Sigmoid colon (tissue), 7 donors: ENCODE measurements around the gene CPM. TPM values are rescaled to one million over a fixed set of nuclear protein-coding genes. Genes with fewer than 3 reads are reported as not detected.

Experiments used
- DNase-seq: peaks from one replicate; pipeline ENCODE4 v3.0.0-alpha.2; 2019
- H3K27ac ChIP-seq, 4 donors: fragments of 200-600 bp; sonication (generic); one replicate each; pipeline ENCODE4 v1.5.1; 2016 to 2019; ENCODE audit warnings: mild to moderate bottlenecking in 1 of 4
- H3K27me3 ChIP-seq, 3 donors: fragments of 200-600 bp; sonication (generic); one replicate each; pipeline ENCODE4 v1.5.1; 2019; ENCODE audit warnings: mild to moderate bottlenecking in 1 of 3
- H3K36me3 ChIP-seq, 4 donors: fragments of 200-600 bp; sonication (generic); one replicate each; pipeline ENCODE4 v1.5.1; 2016 to 2019
- H3K4me1 ChIP-seq, 4 donors: fragments of 200-600 bp; sonication (generic); one replicate each; pipeline ENCODE4 v1.5.1; 2017 to 2019
- H3K4me3 ChIP-seq, 4 donors: fragments of 200-600 bp; sonication (generic); one replicate each; pipeline ENCODE4 v1.5.1; 2017 to 2019; ENCODE audit warnings: mild to moderate bottlenecking in 2 of 4, moderate library complexity in 1 of 4
- H3K9me3 ChIP-seq, 4 donors: fragments of 200-600 bp in 3 of 4; sonication (generic) in 3 of 4; one replicate each; pipeline versions ENCODE4 v1.5.1 to v1.6.1; 2013 to 2019
- CTCF ChIP-seq, 4 experiments: fragments of 450-650 bp in 3 of 4; fragments of 200-600 bp in 1 of 4; IDR thresholded peaks; one replicate each; pipeline ENCODE4 v1.5.1; 2016 to 2019; ENCODE audit warnings: antibody characterized with exemption in 4 of 4, mild to moderate bottlenecking in 3 of 4, moderate library complexity in 2 of 4
- EP300 ChIP-seq, 4 donors: sonication (generic); formaldehyde crosslinking; IDR thresholded peaks; one replicate each; pipeline ENCODE4 v1.6.1; 2017; ENCODE audit warnings: antibody characterized with exemption in 4 of 4
- POLR2A ChIP-seq, 2 donors: fragments of 450-650 bp; IDR thresholded peaks; one replicate each; pipeline ENCODE4 v1.6.1; 2016; ENCODE audit warnings: antibody characterized with exemption in 2 of 2, mild to moderate bottlenecking in 2 of 2, moderate library complexity in 2 of 2
- POLR2AphosphoS5 ChIP-seq, 4 donors: sonication (generic); formaldehyde crosslinking; IDR thresholded peaks; one replicate each; pipeline ENCODE4 v1.6.1; 2017; ENCODE audit warnings: antibody characterized with exemption in 4 of 4
- WGBS, 2 donors: extraction: QIAGEN DNeasy Blood & Tissue Kit; methylation state at CpG; one replicate each; pipeline ENCODE4 v1.1.7; 2013; 5-methylcytosine and 5-hydroxymethylcytosine counted together
- intact Hi-C: fragments of 100-400 bp; cut with DNase I; formaldehyde crosslinking; loops from one replicate; pipeline ENCODE4 v1.15.1; 2023
- polyA plus RNA-seq, 3 donors: library from polyadenylated mRNA; stranded (reverse); fragments of 200-250 nt; gene quantifications; one replicate each; pipeline ENCODE4 v1.2.3, GENCODE V29; 2013
- total RNA-seq, 4 donors: library from RNA; depleted of rRNA; stranded (reverse); fragments of >200 nt; gene quantifications; one replicate each; pipeline ENCODE4 v1.1.0, GENCODE V29; 2016
- donor health status: healthy with polysubstance abuse.
- donor health status: Bipolar disorder and iron deficiency.
- donor health status: healthy.

Gene CPM
- total and polyA plus RNA-seq, 7 donors, result 15.3 to 81.0 (median 36.5) TPM

- H3K27ac ChIP-seq, result no peak overlapping the region
- H3K9me3 ChIP-seq, result no peaks in the 10 kb centered on the region
- H3K27me3 ChIP-seq, result no peaks in the 10 kb centered on the region
- H3K4me3 ChIP-seq, result no peak overlapping the region
- no peak for TF ChIP-seq POLR2A (IDR thresholded peaks at IDR 0.05)
- no peak for TF ChIP-seq POLR2AphosphoS5 (IDR thresholded peaks at IDR 0.05)
- TF ChIP-seq CTCF (IDR thresholded peaks at IDR 0.05), result no peak
- no peak for TF ChIP-seq EP300 (IDR thresholded peaks at IDR 0.05)
- DNase-seq, result no peak
- no peaks in the 10 kb centered on the region for H3K36me3 ChIP-seq
- intact Hi-C loops, result no loop called here
- no peaks in the 10 kb centered on the region for H3K4me1 ChIP-seq
- 91 to 93% methylated on average over 2 of the region's 2 CpGs for WGBS, 2 donors
Measured at GRCh38 chr12:68912916-68913315, 20.1 kb downstream of the CPM start.

- H3K9me3 ChIP-seq, result no peaks in the 10 kb centered on the region
- intact Hi-C loops, result no loop called here
- no peak for TF ChIP-seq EP300 (IDR thresholded peaks at IDR 0.05)
- TF ChIP-seq POLR2AphosphoS5 (IDR thresholded peaks at IDR 0.05), result no peak
- TF ChIP-seq CTCF (IDR thresholded peaks at IDR 0.05), result no peak
- TF ChIP-seq POLR2A (IDR thresholded peaks at IDR 0.05), result no peak
- no peak for DNase-seq
- H3K4me1 ChIP-seq, result no peaks in the 10 kb centered on the region
- no peaks in the 10 kb centered on the region for H3K27me3 ChIP-seq
- 40 to 66% methylated on average over 2 of the region's 2 CpGs for WGBS, 2 donors
- H3K36me3 ChIP-seq, result no peaks in the 10 kb centered on the region
- no peak overlapping the region for H3K27ac ChIP-seq
- H3K4me3 ChIP-seq, result no peak overlapping the region
Measured at GRCh38 chr12:68911197-68911718, 21.7 kb downstream of the CPM start.

GRCh38 chr12:68910128-68910527, 22.8 kb downstream of the CPM start:
- H3K4me3 ChIP-seq, result no peak overlapping the region
- H3K36me3 ChIP-seq, result no peaks in the 10 kb centered on the region
- H3K27ac ChIP-seq, result no peak overlapping the region
- DNase-seq, result no peak
- 74 to 78% methylated on average over 2 of the region's 2 CpGs for WGBS, 2 donors
- H3K4me1 ChIP-seq, result no peaks in the 10 kb centered on the region
- no peaks in the 10 kb centered on the region for H3K27me3 ChIP-seq
- intact Hi-C loops, result no loop called here
- H3K9me3 ChIP-seq, result no peaks in the 10 kb centered on the region
- no peak for TF ChIP-seq POLR2AphosphoS5 (IDR thresholded peaks at IDR 0.05)
- no peak for TF ChIP-seq CTCF (IDR thresholded peaks at IDR 0.05)
- no peak for TF ChIP-seq POLR2A (IDR thresholded peaks at IDR 0.05)
- no peak for TF ChIP-seq EP300 (IDR thresholded peaks at IDR 0.05)

- intact Hi-C loops, result no loop called here
- Histone ChIP-seq H3K27me3 (no peaks in the 10 kb centered on the region), H3K9me3 (no peaks in the 10 kb centered on the region), H3K36me3 (no peaks in the 10 kb centered on the region), H3K27ac (no peak overlapping the region), H3K4me1 (no peaks in the 10 kb centered on the region), H3K4me3 (no peak overlapping the region)
- WGBS, 2 donors, result 92 to 97% methylated on average over 4 of the region's 4 CpGs
- no peak for DNase-seq
- TF ChIP-seq EP300 (IDR thresholded peaks at IDR 0.05) (no peak), CTCF (IDR thresholded peaks at IDR 0.05) (no peak), POLR2AphosphoS5 (IDR thresholded peaks at IDR 0.05) (no peak), POLR2A (IDR thresholded peaks at IDR 0.05) (no peak)
Measured at GRCh38 chr12:68908076-68908475, 24.9 kb downstream of the CPM start.

GRCh38 chr12:68905733-68906132, 27.2 kb downstream of the CPM start:
- H3K4me3 ChIP-seq, result no peak overlapping the region
- DNase-seq, result no peak
- no peaks in the 10 kb centered on the region for H3K27me3 ChIP-seq
- 90 to 95% methylated on average over 4 of the region's 4 CpGs for WGBS, 2 donors
- no peaks in the 10 kb centered on the region for H3K4me1 ChIP-seq
- intact Hi-C loops, result no loop called here
- H3K36me3 ChIP-seq, result no peaks in the 10 kb centered on the region
- H3K9me3 ChIP-seq, result no peaks in the 10 kb centered on the region
- no peak overlapping the region for H3K27ac ChIP-seq
- TF ChIP-seq EP300 (IDR thresholded peaks at IDR 0.05), result no peak
- no peak for TF ChIP-seq POLR2AphosphoS5 (IDR thresholded peaks at IDR 0.05)
- TF ChIP-seq CTCF (IDR thresholded peaks at IDR 0.05), result no peak
